HG03565 (cell line): ENCODE results near the gene VAV2.

Source experiments
- ATAC-seq: cut with Tn5 transposase; IDR thresholded peaks from one replicate; pipeline ENCODE4 v1.9.1; 2021; ENCODE audit warnings: mild to moderate bottlenecking, moderate library complexity; ENCODE audit not compliant: unreplicated experiment

The VAV2 gene

GRCh38 chr9:133738640-133739225 is 253.4 kb downstream of the VAV2 start:
- no peak for ATAC-seq

- no peak for ATAC-seq
These were observed 254.1 kb downstream of the VAV2 start, which contains the start of gene SARDH for GRCh38 chr9:133737774-133738639. TSS of gene SARDH (minus strand) at chr9:133738352. CDS start at chr9:133734173, 4,179 bp downstream.

- ATAC-seq, result no peak
These were observed 254.9 kb downstream of the VAV2 start for GRCh38 chr9:133737071-133737773.

- ATAC-seq, result no peak
These were observed 256.2 kb downstream of the VAV2 start for GRCh38 chr9:133735931-133736330.

GRCh38 chr9:133735415-133735775 is 256.7 kb downstream of the VAV2 start:
- ATAC-seq, result no peak

- no peak for ATAC-seq
These were observed 257.3 kb downstream of the VAV2 start for GRCh38 chr9:133734590-133735414.

GRCh38 chr9:133733796-133734533 is 258.2 kb downstream of the VAV2 start:
- ATAC-seq, result no peak

- no peak for ATAC-seq
These were observed 258.7 kb downstream of the VAV2 start for GRCh38 chr9:133733421-133733795.

- no peak for ATAC-seq
These were observed 259.3 kb downstream of the VAV2 start for GRCh38 chr9:133732639-133733408.

- ATAC-seq, result no peak
These were observed 260.1 kb downstream of the VAV2 start for GRCh38 chr9:133731876-133732638.

GRCh38 chr9:133730994-133731715 is 261.0 kb downstream of the VAV2 start:
- no peak for ATAC-seq

- no peak for ATAC-seq
These were observed 262.4 kb downstream of the VAV2 start for GRCh38 chr9:133729617-133730281.

- no peak for ATAC-seq
These were observed 263.1 kb downstream of the VAV2 start for GRCh38 chr9:133728856-133729616.

GRCh38 chr9:133727876-133728441 is 264.2 kb downstream of the VAV2 start:
- ATAC-seq, result no peak

GRCh38 chr9:133727277-133727875 is 264.7 kb downstream of the VAV2 start:
- no peak for ATAC-seq
